Measurements from ENCODE around the gene GUCY2C.

The GUCY2C gene

GRCh38 chr12:14619741-14620501 lies 76.5 kb downstream of the GUCY2C start:
- DNase-seq = no peak

- no peak for DNase-seq
Measured at GRCh38 chr12:14618983-14619382, 77.4 kb downstream of the GUCY2C start.

- DNase-seq = no peak
Measured at GRCh38 chr12:14614704-14615121, 81.7 kb downstream of the GUCY2C start.

DNA sequence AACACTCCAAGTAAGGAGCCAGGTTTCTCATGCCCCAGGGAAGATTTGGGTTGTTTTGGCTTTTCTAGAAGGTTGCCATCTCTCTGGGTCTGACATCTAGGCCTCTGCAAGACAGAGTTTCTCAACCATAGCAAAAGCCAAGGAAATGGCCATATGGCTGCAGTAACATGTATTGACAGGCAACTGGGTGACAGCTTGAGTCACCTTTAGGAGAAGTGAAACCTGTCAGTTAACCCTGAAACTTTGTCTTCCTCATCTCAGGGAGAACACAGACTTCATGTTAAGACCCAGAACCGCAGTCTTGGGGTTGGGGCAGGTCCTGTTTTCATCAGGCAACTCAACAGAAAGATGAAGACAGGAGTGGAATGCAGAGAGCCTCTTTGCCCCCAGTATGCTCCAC lies 82.7 kb downstream of the GUCY2C start:
- no peak for DNase-seq

GRCh38 chr12:14612898-14613445 lies 83.4 kb downstream of the GUCY2C start:
- no peak for DNase-seq

DNA sequence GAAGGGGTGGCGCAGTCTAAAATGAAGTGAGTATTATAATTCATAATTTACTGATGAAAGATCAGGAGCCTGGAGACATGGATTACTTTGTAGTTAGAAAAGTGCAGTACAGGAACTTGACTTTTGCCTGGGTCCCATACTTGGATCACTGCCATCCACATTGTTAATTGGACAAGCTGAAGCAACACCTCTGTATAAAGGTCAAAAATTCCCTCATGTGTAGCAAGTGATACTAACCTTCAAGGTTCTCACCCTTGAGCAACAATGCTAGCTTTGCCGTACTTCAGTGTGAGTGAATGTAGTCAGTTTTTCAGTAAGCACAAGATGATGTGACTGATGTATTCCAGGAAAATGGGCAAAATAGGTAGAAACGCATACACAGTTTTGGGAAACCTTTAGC lies 84.1 kb downstream of the GUCY2C start:
- no peak for DNase-seq

DNA sequence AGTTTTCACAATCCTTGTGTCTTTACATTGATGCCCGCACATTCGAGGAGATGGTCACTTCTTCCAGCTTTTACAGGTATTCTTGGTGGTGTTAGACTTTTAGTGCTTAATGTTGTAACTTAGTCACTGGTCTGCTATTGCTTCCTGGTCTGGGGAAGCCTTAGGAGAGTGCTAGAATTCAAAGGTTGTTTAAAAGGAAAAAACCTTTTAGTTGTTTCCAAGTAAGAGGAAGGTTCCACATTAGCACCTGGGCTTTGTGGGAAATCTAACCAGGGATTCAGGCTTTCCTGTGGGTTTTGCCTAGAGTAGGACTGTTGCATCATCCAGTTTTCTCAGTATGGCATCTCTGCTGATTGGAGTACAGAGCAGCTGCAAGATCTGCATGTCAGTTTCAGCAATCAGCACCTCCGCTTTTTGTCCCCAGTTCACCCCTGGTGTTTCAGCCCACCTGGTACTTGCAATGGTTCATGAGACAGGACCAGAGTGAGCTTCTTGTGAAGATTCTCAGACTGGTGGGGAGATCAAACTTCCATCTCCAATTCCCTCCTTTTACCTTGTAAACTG lies 84.7 kb downstream of the GUCY2C start:
- no peak for DNase-seq

GRCh38 chr12:14607568-14607967 lies 88.8 kb downstream of the GUCY2C start:
- DNase-seq = no peak

DNA sequence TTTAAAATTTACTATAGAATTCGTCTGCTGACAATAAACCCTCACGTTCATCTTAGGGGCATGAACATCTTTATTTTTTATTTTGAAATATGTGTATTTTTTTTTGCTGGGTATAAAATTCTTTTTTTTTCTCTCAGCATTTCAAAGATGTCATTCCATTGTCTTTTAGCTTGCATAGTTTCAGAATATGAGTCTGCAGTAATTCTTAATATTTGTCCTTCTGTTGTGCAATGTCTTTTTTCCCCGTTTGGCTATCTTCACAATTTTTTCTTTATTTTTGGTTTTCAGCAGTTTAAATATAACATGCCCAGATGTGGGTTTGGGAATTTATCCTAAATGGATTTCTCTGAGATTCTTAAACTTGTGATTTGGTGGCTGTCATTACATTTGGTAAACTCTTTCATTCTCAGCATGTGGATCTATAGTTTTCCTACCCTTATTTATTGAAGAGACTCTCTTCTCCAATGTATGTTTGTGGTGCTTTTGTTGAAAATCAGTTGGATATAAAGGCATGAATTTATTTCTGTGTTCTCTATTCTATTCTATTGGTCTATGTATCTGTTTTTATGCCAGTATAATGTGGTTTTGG lies 90.9 kb downstream of the GUCY2C start:
- DNase-seq = no peak

GRCh38 chr12:14601692-14602478 lies 94.5 kb downstream of the GUCY2C start:
- no peak for DNase-seq

DNA sequence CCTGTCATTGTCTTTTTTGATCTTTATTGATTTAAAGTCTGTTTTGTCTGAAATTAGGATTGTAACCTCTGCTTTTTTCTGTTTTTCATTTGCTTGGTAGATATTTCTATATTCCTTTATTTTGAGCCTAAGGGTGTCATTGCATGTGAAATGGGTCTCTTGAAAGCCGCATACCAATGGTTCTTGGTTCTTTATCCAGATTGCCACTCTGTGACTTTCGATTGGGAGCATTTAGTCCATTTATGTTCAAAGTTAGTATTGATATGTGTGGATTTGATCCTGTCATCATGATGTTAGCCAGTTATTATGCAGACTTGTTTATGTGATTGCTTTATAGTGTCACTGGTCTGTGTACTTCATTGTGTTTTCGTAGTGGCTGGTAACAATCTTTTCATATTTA lies 98.9 kb downstream of the GUCY2C start:
- DNase-seq = no peak

DNA sequence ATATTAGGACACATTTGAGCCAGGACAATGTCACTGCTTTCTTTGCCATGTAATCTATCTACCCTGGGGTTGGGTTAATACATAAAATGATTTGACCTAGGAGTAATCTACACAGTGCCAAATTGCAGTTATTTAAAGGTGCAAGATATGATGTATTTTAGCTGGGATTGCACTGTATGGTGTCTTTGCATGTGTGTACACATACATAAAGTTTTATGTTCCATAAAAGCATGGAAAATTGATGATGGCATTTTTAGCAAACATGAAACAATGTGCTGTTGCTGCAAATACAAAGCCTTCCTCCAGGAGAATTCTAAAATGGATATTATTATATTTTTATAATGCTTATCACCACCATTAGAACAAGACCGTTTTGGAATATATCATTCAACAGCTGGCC lies 104.7 kb downstream of the GUCY2C start:
- DNase-seq = no peak

- no peak for DNase-seq
Measured at GRCh38 chr12:14589169-14590004, 107.0 kb downstream of the GUCY2C start.

DNA sequence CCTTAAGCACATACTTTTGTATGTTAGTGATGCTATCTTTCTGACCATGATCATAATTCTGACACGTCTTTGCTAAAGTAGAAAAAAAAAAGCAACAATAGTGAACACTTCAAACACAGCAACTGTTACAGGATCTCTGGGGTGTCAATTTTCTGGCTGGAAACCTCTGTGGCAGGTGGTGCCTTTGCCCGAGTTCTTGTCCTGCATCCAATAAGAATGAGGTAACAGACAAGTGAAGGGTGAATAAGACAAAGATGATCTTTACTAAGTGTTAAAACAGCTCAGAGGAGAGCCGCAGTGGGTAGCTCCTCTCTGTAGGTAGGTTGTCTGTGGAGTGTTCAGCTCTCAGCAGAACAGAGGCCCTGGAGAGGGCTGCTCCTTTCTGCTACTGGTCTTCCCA lies 107.8 kb downstream of the GUCY2C start:
- DNase-seq = no peak

DNA sequence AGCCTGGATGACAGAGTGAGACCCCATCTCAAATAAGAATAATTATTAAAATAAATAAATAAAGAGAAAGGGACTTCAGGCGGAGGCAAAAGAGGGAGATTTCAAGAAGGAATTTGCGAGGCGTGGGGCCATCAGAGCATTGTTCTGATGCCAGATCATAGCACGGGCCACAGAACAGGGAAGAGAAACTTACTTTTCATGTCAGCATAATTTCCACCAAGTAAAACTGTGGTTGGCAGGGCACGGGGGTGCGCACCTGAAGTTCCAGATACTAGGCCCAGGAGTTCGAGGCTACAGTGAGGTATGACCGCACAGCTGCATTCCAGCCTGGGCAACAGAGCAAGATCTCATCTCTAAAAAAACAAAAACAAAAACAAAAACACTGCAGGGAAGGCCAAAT lies 117.8 kb downstream of the GUCY2C start:
- DNase-seq = no peak

DNA sequence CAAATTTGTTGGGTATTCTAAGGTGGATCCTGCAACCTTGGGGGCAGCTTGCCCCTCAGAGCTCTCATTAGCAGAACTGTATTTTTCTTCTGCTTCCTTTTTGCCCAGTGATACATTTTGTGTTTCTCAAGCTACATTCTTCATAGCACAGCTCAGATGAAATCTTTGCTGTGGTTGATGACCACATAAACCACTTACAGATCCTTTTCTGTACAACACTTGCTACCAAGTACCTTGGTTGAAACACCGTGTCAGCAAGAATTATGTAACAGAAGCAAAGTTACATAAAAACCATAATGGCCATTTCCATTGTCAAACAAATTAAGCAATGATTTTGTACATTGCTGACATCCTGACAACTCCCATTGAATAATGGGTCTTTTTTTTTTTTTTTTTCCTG lies 119.1 kb downstream of the GUCY2C start:
- no peak for DNase-seq

DNA sequence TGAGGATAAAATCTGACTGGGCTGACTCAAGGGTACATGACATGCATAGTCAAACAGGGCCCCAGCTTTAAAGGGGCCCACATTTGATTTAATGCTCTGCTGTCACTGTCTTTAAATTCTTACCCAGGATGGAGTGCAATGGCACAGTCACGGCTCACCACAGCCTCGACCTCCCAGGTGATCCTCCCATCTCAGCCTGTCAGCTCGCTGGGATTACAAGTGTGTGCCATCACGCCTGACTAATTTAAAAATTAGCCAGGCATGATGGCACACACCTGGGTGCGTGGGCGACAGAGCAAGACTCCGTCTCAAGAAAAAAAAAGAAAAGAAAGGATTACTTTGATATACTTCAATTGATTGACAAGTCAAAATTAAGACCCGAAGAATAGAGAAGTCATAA lies 119.5 kb downstream of the GUCY2C start:
- DNase-seq = no peak

GRCh38 chr12:14575585-14575984 lies 120.8 kb downstream of the GUCY2C start:
- no peak for DNase-seq

DNA sequence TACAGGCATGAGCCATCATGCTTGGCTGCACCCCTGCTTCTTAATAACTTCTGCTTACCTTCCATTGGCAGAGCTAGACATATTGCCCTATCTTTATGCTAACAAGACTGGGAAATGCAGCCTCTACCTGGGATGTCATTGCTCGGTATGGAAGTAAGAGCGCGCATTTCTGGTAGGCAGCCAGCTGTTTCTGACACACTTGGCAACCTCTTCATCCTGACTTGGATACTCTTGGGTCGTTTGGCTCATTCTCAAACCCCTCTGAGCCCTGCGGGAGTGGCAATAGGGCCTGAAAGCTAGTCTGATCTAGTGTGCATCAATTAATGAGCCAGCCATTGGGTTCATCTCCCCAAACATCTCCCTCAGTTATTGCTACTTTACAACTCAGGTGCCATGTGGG lies 123.3 kb downstream of the GUCY2C start:
- DNase-seq = no peak

DNA sequence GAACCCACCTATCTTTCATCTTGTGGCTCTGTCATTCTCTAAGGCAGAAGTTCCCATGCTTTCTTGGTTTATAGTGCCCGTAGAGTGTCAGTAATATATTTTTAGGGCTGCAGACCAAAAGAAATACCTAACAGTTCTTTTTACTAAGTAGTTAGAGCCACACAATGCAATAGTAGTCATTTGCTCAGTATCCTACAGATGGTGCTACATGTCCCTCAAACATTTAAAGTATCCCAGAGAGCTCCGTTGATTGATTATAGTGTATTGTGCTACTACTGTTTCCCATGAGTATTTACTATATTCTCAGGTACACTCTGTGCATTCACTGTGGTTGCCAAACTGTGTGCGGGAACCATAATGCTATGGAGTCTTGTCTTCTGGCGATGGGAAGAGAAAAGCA lies 124.0 kb downstream of the GUCY2C start:
- DNase-seq = no peak

DNA sequence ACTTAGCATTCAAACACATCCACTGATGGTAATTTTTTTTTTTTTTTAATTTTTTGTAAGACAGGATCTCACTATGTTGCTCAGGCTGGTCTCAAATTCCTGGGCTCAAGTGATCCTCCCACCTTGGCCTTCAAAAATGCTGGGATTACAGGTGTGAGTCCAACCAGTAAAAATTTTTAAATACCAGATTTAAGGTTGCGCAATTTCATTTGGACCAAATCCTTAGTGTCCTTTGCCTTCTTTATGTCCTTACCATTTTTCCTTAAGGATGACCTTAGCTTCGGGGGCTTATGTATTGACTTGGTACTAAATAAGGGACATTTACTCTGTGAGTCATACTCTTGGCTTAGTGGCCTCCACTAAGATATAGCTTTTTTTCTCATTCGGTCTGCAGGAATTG lies 124.6 kb downstream of the GUCY2C start:
- DNase-seq = no peak

GRCh38 chr12:14570231-14570630 lies 126.2 kb downstream of the GUCY2C start:
- DNase-seq = no peak
